ENCODE measurements around the gene GPRC5C.

GPRC5C gene

DNA sequence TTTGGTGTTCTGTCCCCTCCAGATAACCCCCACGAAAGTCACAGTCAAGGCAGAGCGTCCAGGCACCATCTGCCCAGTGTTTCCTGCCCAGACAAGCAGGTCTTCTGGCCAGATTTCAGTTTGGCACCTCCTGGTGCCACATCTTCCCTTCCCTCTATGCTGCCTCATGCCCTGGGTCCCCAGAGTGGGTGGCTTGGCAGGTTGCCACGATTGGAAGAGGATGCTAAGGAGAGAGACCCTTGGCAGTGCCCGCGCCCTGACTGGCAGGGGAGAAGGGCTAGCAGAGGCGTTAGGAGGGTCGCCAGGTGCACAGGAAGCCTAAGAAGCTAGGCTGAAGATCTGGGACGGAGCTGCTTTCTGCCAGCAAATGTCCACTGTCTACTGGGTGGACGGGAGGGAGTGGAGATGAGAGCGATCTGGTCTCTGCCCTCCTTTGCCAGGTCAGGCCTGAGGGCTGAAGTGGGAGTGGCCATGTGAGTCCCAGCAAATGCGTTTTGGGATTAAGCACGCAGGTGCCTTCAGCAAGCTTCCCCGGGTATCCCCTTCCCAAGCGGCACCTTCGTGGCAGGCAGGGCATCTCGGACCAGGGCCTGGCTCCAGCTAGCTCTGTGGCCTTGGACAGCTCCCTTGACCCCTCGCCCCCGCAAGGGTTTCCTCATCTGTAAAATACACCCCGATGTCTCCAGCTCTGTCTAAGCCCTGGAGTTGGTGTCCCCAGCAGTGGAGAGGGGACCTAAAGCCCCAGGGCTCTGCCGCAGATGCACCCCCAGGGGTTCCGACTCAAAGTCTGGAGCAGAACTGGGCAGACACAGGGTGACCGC is 21.2 kb downstream of the GPRC5C start:
- DNase-seq = peak; percentile 79

DNA sequence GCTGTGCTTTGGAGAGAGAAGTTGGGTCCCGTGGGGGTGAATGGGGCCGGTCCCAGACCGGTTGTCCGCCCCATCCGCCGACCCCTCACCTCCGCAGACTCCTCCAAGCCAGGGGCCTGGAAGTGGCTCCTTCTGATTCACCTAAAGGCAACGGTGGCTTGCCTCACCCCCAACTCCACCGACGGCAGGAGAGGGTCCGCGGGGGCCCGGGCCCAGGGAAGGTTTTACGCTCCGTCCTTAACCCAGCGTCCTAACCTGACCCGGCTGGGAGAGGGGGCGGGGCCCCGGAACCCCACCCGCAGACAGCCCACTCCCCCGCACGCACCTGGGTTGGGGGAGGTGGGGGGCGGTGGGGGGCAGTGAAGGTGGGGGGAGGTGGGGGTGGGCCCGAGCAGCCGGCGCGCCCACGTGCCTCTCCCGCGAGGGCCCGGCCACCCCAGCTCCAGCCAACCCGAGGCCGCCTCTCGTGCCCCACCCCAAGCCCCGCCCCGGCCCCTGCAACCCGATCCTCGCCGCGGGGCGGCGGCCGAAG is 21.8 kb downstream of the GPRC5C start:
- peak; percentile 95 for DNase-seq

DNA sequence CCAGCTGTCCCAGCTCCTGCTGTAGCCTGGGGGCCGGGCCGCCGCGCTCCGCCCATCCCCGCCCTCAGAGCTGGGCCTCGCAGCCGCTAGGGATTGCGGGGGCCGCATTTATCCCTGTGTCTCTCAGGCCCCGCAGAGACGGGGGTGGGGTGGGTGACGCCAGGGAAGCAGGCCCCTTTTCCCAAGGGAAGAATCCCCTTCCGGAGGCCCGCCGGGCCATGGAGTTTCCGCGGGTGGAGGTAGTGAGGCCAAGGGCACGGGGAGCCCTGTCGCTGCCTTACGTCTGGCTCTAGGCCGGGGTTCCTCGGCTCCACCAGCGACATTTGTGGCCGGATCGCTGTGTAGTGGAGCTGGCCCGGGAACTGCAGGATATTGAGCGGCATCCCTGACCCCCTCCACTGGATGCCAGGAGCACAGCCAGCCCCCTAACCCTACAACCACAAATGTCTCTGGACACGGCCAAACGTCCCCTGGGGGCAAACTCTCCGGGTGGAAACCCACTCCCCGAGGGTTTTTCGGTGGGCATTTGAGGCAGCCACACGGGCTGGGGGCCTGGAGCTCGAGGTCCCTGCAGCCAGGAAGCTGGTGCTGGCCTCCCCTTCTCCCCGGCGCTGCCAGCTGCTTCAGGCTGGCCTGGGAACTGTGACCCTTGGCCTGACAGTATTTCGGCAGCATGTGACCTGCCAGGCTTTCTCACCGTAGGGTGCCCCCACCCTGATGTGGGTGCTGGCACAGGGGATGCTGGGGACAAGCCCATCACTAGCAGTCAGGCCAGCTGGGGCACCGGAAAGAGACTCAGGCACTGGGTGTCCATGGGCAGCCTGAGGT is 22.5 kb downstream of the GPRC5C start:
- DNase-seq = peak; percentile 86

DNA sequence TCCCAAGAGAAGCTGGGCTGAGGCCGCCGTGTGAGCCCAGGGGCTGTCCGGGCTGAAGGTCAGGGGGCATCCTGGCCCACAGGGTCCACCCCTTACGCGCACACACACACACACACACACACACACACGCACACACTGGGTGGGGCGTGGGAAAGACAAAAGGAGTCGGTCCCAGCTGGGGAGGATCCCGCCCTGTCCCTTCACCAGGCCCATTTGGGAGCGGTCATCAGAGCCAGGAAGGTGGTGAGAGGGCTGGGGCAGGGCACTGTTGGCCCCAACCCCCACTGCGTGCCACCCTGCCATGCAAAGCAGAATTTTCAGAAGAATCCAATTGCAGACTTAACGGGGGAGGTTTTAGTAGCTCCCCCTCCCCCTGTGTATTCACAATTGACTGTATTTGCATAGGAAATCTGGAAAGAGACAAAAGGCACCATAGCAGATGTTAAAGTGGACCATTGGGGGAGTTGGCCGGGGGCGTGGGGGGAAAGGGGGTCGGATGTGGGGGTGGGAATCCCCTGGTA is 23.2 kb downstream of the GPRC5C start:
- no peak for DNase-seq

DNA sequence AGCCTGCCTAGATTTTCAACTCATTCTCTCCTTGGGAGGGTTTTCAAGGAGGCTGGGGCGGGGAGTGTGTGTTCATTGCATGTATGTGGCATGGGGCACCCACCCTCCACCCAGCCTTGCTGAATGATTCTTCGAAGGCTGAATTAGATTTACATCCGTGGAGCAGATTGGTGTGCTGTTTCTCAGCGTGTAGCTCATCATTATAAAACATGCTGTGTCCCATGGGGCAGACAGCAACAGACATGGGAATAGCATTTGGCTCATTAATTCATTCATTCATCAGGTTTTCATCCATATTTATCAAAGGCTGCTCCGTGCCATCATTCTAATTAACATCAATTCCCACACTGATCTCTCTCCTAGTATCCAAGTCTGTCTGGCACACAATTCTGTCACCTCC is 23.9 kb downstream of the GPRC5C start:
- no peak for DNase-seq

DNA sequence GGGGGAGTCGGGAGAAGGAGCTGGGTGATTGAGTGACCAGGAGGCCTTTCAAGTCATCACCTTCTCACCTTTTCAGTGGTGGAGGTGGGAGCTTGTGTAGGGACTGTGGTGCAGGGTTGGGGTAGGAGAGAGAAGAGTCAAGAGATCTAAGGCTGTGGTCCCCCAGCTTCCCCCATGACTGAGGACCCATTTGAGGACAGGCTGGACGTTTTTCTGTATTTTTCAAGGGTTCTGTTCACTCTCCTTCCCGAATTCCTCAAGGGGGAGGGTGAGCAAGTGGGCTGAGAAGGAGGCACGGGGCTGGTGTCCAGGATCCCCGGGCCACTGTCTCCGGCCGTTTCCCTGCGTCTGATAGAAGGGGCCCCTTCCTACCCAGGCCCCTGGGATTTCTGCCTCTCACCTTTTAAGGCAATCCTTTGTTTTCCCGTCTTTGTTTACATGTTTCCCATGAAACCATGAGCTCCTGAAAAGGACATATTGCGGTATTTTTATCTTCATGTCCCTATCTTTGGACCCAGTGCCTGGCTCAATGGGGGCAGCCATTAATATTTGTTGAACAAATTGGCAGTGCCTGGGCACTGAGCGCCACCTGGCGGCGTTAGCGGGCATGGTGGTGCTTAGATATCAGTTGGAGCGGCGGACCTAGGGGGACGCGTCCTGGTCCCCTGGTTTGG is 25.4 kb downstream of the GPRC5C start:
- peak; percentile 86 for DNase-seq

DNA sequence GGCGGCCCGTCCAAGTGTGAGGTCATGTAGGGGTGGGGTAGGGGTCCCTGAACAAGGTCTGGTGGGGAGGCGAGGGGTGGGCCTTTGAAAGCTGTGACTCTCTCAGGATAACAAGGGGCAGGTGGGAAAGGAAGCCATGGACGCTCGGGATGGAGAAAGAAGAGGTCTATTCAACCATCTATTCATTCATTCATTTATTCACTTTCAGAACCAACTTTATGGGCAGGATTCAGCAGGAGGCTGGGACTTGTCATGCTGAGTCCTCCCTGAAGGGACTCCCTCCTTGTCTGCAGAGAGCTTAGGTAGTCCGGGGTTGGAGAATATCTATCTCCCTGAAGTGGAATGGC is 25.9 kb downstream of the GPRC5C start:
- DNase-seq = no peak

DNA sequence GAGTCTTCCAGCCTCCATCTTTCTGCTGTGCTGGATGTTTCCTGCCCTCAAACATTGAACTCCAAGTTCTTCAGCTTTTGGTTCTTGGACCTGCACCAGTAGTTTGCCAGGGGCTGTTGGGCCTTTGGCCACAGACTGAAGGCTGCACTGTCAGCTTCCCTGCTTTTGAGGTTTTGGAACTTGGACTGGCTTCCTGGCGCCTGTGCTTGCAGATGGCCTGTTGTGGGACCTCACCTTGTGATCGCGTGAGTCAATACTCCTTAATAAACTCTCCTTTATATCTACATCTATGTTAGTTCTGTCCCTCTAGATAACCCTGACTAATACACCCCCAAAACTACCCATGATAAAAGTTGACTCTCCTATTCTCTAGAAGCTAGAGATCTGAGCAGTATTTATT is 26.9 kb downstream of the GPRC5C start:
- DNase-seq = no peak

DNA sequence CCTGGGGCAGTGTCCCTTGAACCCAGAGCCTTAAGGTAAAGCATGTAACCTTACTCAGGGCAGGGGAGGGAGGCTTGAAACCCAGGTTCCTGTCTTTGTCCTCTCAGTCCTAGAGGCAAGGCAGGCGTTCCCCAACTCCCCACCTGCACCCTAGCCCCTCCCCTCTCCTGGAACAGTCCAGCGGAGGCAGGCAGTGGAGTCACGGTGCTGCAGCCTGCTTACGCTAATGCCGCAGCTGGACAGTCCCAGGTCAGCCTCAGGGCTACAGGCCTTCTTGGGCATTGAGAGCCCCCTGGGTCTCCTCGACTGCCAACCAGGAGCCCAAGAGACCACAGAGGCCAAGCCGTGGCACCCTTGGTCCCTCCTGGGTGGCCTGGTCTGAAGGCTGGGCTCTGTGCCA is 27.7 kb downstream of the GPRC5C start:
- DNase-seq = no peak

DNA sequence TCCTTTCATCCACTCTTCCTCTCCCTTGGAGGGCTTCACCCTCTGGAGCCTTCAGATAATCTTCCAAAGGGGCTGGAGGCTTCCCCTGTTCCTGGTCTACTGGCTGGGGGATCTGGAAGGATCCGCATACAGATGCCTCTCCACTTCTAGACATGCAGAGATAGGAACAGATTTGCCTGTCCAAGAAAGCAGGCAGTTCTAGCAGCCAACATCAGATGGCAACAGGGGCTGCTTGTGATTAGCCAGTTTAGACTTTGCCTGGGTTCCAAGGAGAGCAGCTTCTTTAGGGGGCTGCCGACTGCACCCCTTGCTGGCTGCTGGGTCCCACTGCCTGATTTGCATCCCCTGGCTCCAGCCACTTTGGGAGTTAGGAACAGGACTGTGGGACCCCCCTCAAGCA is 28.4 kb downstream of the GPRC5C start:
- DNase-seq = no peak

DNA sequence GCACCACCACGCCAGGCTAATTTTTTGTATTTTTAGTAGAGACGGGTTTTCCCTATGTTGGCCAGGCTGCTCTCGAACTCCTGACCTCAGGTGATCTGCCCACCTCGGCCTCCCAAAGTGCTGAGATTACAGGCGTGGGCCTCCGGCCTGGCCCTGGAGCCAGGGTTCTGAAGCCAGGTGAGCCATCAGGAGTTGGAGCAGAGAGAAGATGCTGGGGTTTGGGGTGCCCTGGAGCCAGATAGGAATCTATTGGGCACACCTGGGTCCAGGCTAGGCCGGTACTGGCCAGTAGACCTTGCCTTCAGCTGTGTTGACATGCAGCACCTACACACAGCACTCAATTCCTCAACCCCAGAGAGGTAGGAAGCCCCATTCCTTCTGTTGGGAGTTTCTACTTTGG is 29.1 kb downstream of the GPRC5C start:
- no peak for DNase-seq

DNA sequence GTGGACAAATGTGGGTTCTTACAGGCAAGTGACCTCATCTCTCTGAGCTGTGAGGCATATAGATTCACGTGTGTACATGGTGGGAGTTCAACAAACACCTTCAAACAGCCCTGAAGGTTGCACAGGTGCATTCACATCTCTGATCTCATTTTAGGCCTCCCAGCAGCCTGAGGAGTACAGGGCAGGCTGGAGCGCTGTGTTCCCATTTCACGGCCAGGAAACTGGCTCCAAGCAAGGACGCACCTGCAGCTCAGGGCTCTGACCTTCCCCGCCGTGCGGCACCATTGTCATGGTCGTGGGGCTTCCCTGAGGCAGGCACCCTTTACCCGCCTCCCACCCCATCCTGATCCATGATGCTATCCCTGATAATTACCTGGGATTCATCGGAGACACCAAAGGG is 29.7 kb downstream of the GPRC5C start:
- DNase-seq = no peak

DNA sequence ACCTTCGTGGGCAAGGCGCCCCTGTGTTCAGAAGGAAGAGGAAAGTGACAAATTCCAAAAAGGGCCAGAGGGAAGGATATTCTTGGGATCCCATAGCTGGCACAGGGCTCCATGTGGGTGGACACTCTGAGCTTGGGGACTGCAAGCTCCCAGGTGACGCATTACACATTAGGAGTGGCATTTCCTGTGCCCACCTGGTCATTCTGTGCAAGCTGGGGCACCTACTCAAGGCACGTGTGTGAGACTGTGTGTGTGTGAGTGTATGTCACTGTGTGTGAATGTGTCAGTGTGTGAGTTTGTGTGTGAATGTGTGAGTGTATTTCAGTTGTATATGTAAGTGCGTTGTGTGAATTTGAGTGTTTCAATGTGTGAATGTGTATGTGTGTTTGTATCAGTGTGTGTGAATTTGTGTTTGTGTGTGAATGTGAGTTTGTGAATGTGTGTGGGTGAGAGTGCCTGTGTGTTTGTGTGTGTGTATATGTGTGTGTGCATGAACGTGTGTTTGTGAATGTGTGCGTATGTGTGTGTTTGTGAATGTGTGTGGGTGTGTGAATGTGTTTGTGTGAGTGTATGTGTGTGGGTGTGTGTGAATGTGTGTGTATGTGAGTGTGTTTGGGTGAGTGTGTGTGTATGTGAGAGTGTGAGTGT is 33.0 kb downstream of the GPRC5C start:
- DNase-seq = no peak

DNA sequence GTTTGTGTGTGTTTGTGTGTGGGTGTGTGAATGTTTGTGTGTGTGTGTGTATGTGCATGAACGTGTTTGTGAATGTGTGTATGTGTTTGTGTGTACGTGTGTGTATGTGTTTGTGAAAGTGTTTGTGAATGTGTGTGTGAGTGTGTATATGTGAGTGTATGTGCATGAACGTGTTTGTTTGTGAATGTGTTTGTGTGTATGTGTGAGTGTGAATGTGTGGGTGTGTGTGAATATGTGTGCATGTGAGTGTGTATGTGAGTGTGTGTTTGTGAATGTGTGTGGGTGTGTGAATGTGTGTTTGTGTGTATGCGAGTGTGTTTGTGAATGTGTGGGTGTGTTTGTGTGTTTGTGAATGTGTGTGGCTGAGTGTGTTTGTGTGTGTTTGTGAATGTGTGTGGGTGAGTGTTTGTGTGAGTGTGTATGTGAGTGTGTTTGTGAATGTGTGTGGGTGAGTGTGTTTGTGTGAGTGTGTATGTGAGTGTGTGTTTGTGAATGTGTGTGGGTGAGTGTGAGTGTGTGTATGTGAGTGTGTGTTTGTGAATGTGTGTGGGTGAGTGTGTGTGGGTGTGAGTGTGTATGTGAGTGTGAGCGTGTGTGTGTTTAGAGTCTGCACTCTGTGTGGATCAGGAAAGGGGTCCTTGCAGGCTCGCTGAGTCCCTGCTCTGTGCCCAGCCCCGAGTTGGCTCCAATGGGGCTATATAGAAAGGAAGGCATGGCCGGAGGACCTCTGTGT is 33.7 kb downstream of the GPRC5C start:
- DNase-seq = no peak

DNA sequence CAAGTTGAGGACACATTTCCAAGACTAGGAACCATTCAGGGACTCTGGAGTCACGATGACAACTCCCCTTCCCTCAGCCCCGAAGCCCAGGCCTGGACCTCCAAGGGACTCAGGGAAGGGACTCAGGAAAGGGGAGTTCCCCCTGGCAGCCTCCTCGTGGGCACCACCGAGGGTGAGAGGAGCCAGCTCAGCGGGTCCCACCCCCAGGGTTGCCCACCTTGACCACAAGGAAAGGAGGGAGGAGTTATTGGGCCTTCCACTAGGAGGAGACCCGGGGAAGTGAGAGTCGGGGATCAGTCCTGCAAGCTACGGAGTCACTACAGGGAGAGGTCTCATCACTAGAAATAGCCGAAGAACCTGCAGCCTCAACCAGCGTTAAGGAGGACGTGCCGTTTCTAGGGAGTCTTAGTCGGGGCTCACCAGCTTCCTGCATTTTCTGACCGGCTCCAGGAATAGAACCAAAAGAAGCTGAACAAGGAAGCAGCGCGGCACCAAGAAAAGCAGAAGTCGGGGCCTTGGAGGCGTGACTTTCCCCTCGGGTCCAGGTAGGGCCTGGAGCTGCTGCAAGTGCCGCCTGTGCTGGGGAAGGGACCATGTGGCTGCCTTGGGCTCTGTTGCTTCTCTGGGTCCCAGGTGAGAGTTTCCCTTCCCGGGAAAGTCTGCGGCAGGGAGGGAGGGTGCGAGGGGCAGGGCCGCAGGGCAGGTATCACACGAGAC is 34.4 kb downstream of the GPRC5C start, which contains the start of gene CD300A:
TSS of gene CD300A (plus strand) at position 524 of the 717 bp plus-strand sequence. CDS start at position 594, 70 bp downstream.
- DNase-seq = no peak

DNA sequence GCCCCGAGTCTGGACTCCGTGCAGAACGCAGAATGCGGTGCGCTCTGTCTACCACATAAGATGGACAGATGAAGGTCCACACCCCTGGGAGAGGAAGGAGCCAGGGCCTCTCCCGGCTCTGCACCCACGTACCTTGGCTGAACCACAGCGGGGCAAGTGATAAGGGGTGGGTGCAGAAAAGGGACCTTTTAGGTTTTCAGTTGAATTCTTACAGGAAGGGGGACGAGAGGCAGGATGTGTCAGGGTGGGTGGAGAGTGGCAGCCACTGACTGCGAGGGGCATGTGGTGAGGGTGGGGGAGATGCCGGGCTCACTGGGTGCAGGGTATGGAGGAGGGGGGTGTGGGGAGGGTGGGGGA is 34.9 kb downstream of the GPRC5C start:
- DNase-seq = no peak

DNA sequence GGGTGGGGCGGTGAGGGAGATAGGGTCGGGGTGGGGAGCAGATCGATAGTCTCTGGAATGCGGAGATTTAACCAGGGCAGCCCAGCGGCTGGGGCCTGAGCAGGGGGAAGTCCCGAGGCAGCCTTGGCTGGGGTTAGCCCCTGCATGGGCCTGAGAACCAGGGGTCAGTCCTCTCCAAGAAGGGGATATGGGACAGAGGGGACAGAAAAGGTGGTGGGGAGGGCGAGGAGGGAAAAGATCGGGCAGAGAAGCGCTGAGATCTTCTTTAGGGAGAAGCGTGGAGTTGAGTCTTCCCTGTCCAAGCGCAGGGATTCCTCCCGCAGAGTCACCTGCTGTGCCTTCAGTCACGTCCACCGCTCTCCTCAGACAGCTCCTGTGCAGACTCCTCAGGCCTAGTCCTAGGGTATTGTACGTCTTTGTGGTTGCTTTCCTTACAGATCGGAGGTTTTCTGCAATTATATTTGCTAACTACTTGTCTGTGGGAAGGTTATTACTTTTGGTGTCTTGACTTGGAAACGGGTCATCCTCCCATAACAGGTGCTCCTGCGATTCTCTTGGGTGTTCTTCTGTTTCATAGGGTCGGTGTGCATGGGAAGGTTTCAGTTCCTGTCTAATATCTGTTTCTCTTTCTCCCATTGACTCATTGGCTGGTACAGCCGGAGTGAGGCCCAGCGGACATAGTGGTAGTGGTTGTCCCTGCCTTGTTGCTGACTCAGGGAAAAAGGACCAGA is 35.5 kb downstream of the GPRC5C start:
- no peak for DNase-seq

DNA sequence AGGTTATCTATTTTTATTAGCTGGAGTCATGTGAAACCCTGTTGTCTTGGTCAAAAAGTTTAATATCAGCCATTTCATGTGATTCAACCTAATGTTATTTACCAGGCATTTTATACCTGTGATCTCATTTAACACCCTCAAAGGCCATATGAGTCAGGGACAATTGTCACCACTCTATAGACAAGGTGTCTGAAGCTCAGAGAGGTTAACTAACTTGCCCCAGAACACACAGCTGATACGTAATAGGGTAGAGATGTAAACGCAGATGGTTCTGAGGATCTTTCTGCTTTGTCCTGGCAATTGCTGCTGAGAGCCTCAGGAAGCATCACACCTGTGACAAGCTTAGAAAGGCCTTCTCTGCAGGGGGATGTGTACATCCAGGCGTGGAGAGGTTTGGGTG is 39.5 kb downstream of the GPRC5C start:
- no peak for DNase-seq

DNA sequence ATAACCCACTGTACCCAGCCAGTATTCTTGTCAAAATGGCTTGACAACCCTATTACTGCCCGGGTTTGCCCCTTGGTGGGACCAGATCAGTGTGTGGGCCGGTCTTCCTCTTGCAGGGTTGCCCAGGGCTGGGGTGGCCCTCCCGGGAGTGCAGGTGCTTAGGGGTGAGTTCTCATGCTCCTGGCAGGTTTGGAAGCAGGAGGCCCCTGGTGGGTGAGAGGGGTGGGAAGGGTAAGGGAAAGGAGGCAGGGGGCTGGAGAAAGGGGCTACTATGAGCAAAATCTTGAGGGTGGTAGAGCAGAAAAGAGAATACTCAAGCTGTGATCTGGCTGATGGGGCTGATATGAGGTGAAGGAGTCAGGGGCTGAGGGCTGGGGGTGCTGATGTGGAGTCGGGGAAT is 41.0 kb downstream of the GPRC5C start:
- DNase-seq = no peak

DNA sequence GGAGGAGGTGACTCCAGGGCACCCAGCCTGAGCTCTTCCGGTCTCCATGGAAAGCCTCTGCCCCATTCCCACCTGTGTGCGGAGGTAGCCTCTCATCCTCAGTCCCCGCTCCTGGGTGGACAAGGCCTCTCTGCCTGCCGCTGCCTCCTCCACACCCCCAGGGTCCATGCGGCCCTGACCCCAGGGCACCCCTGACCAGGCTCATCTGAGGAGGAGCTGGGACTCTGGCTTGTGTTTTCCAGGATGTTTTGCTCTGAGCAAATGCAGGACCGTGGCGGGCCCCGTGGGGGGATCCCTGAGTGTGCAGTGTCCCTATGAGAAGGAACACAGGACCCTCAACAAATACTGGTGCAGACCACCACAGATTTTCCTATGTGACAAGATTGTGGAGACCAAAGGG is 41.4 kb downstream of the GPRC5C start:
- DNase-seq = no peak

All from DMS53 (cell line).